GM04503 (cell line): ENCODE results near the gene PCSK4.
"Not testable (repeated sequence)": the region's sequence is repeated elsewhere in the genome, so short reads cannot be mapped to it uniquely, and the experiment has no call there.

ENCODE experiments used
- DNase-seq: peaks from one replicate; pipeline ENCODE4 v3.0.0-alpha.2; 2012; ENCODE audit warnings: low read depth

The PCSK4 gene

DNA sequence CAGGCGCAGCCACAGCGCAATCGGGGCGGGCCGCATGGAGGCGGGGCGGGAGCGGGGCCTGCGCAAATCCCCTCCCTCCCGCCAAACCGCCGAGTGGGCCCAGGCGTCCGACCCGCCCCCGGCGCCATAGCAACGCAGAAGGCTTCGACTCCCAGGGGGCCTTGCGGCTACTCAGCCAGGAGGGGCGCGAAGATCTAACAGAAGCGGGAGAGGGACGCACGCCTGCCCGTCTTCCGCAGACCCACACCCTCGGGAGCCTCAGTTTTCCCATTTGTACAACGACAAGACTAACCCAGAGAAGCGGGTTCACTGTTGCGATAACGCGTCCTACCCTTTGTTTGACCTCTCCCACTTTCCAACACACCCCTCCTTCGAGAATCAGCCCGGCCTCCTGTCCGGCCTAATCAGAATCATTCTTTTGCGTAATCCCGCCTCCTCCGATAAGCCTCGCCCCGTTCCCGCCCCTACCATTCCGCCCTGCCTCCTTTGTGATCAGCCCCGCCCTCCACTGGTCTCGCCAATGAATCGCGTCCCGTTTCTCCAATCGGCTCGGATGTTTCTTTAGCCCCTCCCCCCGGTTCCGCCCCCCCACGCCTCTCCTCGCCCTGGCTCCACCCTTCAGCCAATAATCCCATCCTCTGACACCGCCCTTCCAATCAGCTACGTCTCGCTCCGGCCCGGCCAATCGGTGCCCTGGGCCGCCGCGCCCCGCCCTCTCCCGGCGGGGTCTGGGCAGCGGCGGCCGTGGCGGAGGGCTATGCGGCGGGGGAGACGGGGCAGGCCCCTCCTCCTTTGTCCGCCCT lies at the start of gene PCSK4:
Gene PCSK4 (minus strand): TSS at position 40 of the 803 bp plus-strand sequence. CDS start 4 bp downstream, at position 36.
- peak; percentile 92 for DNase-seq

DNA sequence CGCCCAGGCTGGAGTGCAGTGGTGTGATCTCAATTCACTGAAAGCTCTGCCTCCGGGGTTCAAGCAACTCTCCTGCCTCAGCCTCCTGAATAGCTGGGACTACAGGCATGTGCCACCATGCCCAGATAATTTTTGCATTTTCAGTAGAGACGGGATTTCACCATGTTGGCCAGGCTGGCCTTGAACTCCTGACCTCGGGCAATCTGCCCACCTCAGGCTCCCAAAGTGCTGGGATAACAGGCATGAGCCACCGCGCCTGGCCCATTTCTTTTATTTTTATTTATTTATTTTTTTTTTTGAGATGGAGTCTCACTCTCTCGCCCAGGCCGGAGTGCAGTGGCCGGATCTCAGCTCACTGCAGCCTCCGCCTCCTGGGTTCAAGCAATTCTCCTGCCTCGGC lies 49.6 kb upstream of the PCSK4 start:
- DNase-seq = not testable (repeated sequence)

GRCh38 chr19:1538978-1539377 lies 48.8 kb upstream of the PCSK4 start:
- no peak for DNase-seq

DNA sequence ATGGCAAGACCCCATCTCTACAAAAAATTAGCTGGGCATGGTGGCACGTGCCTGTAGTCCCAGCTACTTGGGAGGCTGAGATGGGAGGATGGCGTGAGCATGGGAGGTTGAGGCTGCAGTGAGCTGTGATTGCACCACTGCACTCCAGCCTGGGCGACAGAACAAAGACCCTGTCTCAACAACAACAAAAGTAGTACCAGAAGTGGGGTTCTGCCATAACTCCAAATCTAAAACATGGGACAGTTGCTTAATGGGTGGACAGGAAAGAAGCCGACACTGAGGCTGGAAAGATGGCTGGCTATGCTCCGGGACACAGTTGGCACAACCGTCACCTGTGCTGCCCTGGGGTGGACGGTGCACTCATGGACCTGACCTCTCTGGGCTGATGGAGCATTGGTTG lies 45.5 kb upstream of the PCSK4 start:
- not testable (repeated sequence) for DNase-seq

DNA sequence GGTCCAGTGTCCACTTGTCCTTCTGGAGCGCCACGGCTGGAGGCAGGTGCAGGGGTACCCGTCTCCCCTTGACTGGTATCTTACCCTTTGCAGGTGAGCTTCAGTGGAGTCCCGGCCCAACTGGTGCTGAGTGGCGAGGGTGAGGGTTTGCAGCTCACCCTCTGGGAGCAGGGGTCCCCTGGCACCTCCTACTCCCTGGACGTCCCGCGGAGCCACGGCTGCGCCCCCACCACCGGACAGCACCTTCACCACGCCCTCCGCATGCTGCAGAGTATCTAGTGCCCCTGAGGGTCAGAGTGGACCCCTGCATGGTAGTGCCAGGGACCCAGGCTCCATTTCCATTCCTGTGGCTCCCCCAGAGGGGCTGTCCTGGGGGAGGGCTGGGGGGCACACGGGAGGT lies 44.8 kb upstream of the PCSK4 start:
- DNase-seq = no peak

DNA sequence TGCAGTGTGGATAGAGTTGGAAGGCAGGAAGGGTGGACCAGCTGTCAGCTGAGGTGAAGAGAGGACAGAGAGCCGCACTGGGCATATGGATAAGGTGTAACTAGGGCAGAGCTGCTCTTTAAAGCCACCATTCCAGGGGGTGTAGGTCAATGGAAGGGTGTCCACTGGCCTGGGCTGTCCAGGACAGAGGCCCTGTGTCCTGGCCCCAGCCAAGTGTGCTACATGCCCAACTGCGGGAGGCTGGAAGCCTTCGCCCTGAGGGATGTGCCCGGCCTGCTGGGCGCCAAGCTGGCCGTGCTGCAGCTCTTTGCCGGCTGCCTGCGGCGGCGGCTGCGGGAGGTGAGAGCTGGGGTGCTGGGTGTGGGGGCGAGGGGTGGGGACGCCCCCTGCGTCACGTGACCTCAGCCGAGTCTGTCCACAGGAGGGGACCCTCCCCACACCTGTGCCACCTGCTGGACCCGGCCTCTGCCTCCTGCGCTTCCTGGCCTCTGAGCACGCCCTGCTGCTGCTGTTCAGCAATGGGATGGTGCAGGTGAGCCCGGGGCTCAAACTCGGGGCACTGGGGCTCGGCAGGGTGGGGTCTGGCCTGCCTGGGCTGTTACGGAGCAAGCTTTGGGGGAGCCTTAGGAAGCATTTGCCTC lies 43.5 kb upstream of the PCSK4 start:
- no peak for DNase-seq

- DNase-seq = no peak
Observed at GRCh38 chr19:1532003-1532402, 41.9 kb upstream of the PCSK4 start.

DNA sequence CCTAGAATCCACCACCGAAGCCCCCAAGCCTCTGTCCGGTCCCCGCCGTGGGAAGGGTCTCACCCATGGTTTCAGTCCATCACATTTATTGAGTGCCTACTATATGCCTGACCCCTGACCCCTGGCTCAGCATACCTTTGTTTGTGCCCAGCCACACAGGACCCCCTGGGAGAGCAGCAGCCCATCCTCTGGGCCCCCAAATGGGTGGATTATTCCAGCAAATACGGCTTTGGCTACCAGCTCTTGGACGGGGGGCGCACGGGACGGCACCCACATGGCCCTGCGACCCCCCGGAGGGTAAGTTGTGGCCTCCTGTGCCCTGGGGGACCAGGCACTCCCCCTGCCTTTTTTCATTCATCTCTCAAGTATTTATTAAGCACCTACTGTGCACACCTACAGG lies 41.4 kb upstream of the PCSK4 start:
- no peak for DNase-seq

GRCh38 chr19:1530856-1531255 lies 40.7 kb upstream of the PCSK4 start:
- DNase-seq = not testable (repeated sequence)

- DNase-seq = no peak
Observed at GRCh38 chr19:1529430-1529816, 39.3 kb upstream of the PCSK4 start.

- no peak for DNase-seq
Observed at GRCh38 chr19:1528596-1529429, 38.7 kb upstream of the PCSK4 start.

- DNase-seq = no peak
Observed at GRCh38 chr19:1527650-1528309, 37.6 kb upstream of the PCSK4 start.

GRCh38 chr19:1526979-1527649 lies 37.0 kb upstream of the PCSK4 start:
- DNase-seq = no peak

DNA sequence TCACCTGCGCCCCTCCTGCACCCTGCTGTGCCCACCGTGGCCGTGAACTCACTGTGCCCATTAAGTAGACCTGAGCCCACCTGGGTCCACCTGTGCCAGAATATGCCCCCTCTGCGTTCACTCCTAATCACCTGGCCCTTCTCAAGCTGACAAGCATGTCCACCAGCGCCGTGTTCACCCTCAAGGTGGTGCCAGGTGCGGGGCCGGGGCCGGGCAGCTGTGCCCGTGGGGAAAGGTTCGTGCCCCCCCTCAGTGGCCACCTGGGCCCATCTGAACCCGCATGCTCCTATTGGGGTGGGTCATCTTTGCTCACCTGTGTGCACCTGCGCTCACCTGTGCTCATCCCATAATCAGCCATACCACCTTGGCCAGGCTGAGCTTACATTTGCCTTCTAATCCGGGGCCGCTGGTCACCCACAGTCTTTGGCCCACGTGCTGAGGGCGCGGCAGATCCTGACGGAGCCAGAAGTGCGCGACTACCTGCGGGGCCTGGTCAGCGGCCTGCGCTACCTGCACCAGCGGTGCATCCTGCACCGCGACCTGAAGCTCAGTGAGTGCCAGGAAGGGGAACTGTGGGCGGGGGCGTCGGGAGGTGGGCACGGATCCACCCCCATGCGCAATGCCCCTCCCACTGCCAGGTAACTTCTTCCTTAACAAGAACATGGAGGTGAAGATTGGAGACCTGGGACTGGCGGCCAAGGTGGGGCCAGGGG lies 36.1 kb upstream of the PCSK4 start:
- DNase-seq = no peak

- DNase-seq = no peak
Observed at GRCh38 chr19:1525343-1525742, 35.2 kb upstream of the PCSK4 start.

DNA sequence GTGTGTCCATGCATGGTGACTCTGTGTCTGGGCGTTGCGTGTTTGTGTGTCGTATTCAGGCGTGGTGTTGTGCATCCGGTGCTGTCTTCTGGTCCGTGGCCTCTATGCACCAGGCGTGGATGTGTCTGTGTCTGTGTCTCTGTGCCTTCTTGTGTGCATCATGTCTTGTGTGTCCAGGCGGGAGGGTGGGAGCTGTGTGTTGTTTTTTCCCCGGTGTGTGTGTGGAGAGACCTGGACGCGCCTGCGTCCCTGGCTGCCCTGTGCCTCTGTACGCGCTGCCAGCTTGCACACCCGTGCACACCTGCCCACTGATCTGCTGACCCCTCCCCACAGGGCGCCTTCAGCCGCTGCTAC lies 34.8 kb upstream of the PCSK4 start:
- DNase-seq = no peak

- DNase-seq = no peak
Observed at GRCh38 chr19:1524287-1524971, 34.3 kb upstream of the PCSK4 start.

DNA sequence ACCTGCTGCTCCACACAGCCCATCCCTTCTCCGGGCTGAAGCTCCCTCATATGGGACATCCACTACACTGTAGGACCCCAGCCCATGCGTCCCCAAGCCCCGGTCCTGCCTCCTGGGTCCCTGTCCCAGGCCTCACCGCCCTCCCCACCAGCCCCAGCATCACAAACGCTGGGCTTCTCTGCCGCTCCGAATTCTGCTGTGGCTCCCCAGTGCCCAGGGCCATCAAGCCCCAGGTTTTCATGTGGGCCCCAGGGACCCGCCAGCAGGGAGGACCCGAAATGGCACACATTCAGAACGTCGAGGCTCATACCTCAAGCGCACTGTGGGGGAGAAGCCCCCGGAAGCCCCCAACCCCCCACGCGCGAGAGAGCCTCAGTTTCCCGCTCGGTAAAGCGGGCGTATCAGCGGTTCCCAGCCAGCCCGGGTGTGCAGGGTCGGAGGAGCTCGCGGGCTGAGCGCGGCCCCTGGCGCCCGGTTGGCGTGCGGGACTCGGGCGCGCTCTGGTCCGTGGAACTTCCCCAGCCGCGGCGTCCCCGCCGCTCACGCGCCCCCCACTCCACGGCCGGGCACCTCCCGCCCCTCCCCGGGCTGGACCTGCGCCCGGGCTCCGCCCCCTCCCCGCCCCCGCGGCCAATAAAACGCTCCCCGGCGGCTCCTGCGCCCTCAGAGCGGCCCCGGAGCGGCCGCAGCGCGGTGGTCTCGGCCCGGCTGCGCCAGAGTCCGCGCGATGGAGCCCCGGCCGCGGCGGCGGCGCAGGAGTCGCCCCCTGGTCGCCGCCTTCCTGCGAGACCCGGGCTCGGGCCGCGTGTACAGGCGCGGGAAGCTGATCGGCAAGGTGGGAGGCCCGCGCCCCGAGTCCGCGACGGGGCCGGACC lies 33.5 kb upstream of the PCSK4 start, which contains the start of gene PLK5:
Gene PLK5 (plus strand): TSS at position 666 of the 875 bp plus-strand sequence. CDS start 2,920 bp downstream, outside the sequence.
- DNase-seq = no peak

DNA sequence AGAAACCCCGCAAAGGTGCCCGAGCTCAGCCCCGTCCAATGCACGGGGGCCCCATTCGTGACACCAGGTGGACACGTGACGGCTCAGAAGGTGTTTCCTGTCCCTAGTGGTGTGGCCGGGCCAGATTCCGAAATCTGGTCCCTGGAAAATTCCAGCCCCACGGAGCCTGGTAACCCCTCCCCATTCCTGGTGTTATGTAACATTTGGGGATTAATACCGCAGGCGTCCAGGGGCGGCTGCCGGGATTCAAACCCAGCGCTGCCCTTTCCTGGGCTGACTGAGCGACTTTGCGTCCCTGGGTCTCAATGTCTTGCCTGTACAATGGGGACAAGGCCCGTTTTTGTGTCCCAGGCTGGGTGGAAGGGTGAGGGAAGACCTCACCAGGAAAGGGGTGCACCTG lies 32.7 kb upstream of the PCSK4 start:
- no peak for DNase-seq
